ENCODE results near the gene ZNF774. TPM values are rescaled to one million over a fixed set of nuclear protein-coding genes. Genes with fewer than 3 reads are reported as not detected.

The ZNF774 gene
- total RNA-seq, 1 experiment from 2014 or later, result 2.6 TPM

GRCh38 chr15:90322538-90322937, 29.5 kb upstream of the ZNF774 start:
- Mint-ChIP-seq H3K36me3 (ENCODE audit: insufficient read depth, unreplicated experiment) (no peaks in the 10 kb centered on the region), H3K4me3 (ENCODE audit: unreplicated experiment) (no peak overlapping the region), H3K27ac (ENCODE audit: low read depth, unreplicated experiment) (no peak overlapping the region), H3K4me1 (ENCODE audit: insufficient read depth, unreplicated experiment) (peaks cover 11% of the 10 kb centered on the region), H3K27me3 (ENCODE audit: insufficient read depth, unreplicated experiment) (no peaks in the 10 kb centered on the region), H3K9me3 (ENCODE audit: unreplicated experiment) (no peaks in the 10 kb centered on the region)
- CTCF ChIA-PET, result interaction anchor here (0.8 to 1.0 kb wide), 3 partner anchors 72 to 160 kb away, joined by 3 read pairs; no protein-coding TSS in a partner anchor
- BruUV-seq (replicated peaks), result no TSS peak
- POLR2A ChIA-PET, result no interaction called here
- DNase-seq (ENCODE audit: unreplicated experiment), result no peak
- no peak for TF ChIP-seq CTCF (IDR thresholded peaks at IDR 0.05; ENCODE audit: unreplicated experiment)
- intact Hi-C loops (cut with micrococcal nuclease), result loop anchor here (5.0 to 10.0 kb wide), 2 partner anchors 145 to 282 kb away; no protein-coding TSS in a partner anchor

GRCh38 chr15:90325726-90326125, 26.4 kb upstream of the ZNF774 start:
- DNase-seq (ENCODE audit: unreplicated experiment), result no peak
- ChIA-PET POLR2A (no interaction called here), CTCF (interaction anchor here (0.6 to 0.7 kb wide), 3 partner anchors 30 to 335 kb away, joined by 3 to 8 read pairs (median 4); no protein-coding TSS in a partner anchor)
- no peaks in the 10 kb centered on the region for H3K9me3 Mint-ChIP-seq (ENCODE audit: unreplicated experiment)
- no peaks in the 10 kb centered on the region for H3K36me3 Mint-ChIP-seq (ENCODE audit: insufficient read depth, unreplicated experiment)
- intact Hi-C loops (cut with micrococcal nuclease), result loop anchor here (10.0 kb wide), 1 partner anchor 279 kb away; no protein-coding TSS in a partner anchor
- no peak for TF ChIP-seq CTCF (IDR thresholded peaks at IDR 0.05; ENCODE audit: unreplicated experiment)
- no peak overlapping the region for H3K27ac Mint-ChIP-seq (ENCODE audit: low read depth, unreplicated experiment)
- H3K4me3 Mint-ChIP-seq (ENCODE audit: unreplicated experiment), result no peak overlapping the region
- no TSS peak for BruUV-seq (replicated peaks)
- H3K27me3 Mint-ChIP-seq (ENCODE audit: insufficient read depth, unreplicated experiment), result no peaks in the 10 kb centered on the region
- H3K4me1 Mint-ChIP-seq (ENCODE audit: insufficient read depth, unreplicated experiment), result no peaks in the 10 kb centered on the region

- CTCF ChIA-PET, result interaction anchor here (0.6 to 0.7 kb wide), 3 partner anchors 334 to 555 kb away, joined by 3 read pairs; no protein-coding TSS in a partner anchor
- H3K36me3 Mint-ChIP-seq (ENCODE audit: insufficient read depth, unreplicated experiment), result no peaks in the 10 kb centered on the region
- no peak overlapping the region for H3K4me3 Mint-ChIP-seq (ENCODE audit: unreplicated experiment)
- no peak overlapping the region for H3K27ac Mint-ChIP-seq (ENCODE audit: low read depth, unreplicated experiment)
- no peak for DNase-seq (ENCODE audit: unreplicated experiment)
- intact Hi-C loops (cut with micrococcal nuclease), result loop anchor here (10.0 kb wide), 1 partner anchor 278 kb away; no protein-coding TSS in a partner anchor
- no peak for TF ChIP-seq CTCF (IDR thresholded peaks at IDR 0.05; ENCODE audit: unreplicated experiment)
- POLR2A ChIA-PET, result interaction anchor here (0.6 to 0.9 kb wide), 2 partner anchors 14 to 163 kb away, joined by 3 read pairs; no protein-coding TSS in a partner anchor
- no peaks in the 10 kb centered on the region for H3K27me3 Mint-ChIP-seq (ENCODE audit: insufficient read depth, unreplicated experiment)
- H3K4me1 Mint-ChIP-seq (ENCODE audit: insufficient read depth, unreplicated experiment), result no peaks in the 10 kb centered on the region
- no TSS peak for BruUV-seq (replicated peaks)
- H3K9me3 Mint-ChIP-seq (ENCODE audit: unreplicated experiment), result no peaks in the 10 kb centered on the region
Observed at GRCh38 chr15:90326441-90326840, 25.6 kb upstream of the ZNF774 start.

GRCh38 chr15:90327311-90327710, 24.8 kb upstream of the ZNF774 start:
- H3K36me3 Mint-ChIP-seq (ENCODE audit: insufficient read depth, unreplicated experiment), result no peaks in the 10 kb centered on the region
- H3K27ac Mint-ChIP-seq (ENCODE audit: low read depth, unreplicated experiment), result no peak overlapping the region
- H3K9me3 Mint-ChIP-seq (ENCODE audit: unreplicated experiment), result no peaks in the 10 kb centered on the region
- H3K4me1 Mint-ChIP-seq (ENCODE audit: insufficient read depth, unreplicated experiment), result no peaks in the 10 kb centered on the region
- ChIA-PET CTCF (interaction anchor here (0.9 kb wide), 1 partner anchor 8 kb away, joined by 3 read pairs; no protein-coding TSS in a partner anchor), POLR2A (interaction anchor here (0.9 kb wide), 3 partner anchors 10 to 162 kb away, joined by 3 read pairs; no protein-coding TSS in a partner anchor)
- no peak overlapping the region for H3K4me3 Mint-ChIP-seq (ENCODE audit: unreplicated experiment)
- no peaks in the 10 kb centered on the region for H3K27me3 Mint-ChIP-seq (ENCODE audit: insufficient read depth, unreplicated experiment)
- peak; percentile 25 for DNase-seq (ENCODE audit: unreplicated experiment)
- intact Hi-C loops (cut with micrococcal nuclease), result loop anchor here (10.0 kb wide), 1 partner anchor 277 kb away; no protein-coding TSS in a partner anchor
- no peak for TF ChIP-seq CTCF (IDR thresholded peaks at IDR 0.05; ENCODE audit: unreplicated experiment)
- BruUV-seq (replicated peaks), result no TSS peak
